ENCODE results near the gene AGPAT1. TPM values are rescaled to one million over a fixed set of nuclear protein-coding genes. Genes with fewer than 3 reads are reported as not detected.

AGPAT1 gene
- total and polyA plus RNA-seq, 2 of the 13 experiments (the other 11 are each of a cell fraction or from before 2014, with no cell fraction given), result 51.3 to 139 TPM

GRCh38 chr6:32153564-32154513 lies 22.0 kb downstream of the AGPAT1 start, which contains the start of gene PPT2 (continued):
- TF ChIP-seq HNF1A (IDR thresholded peaks at IDR 0.05; ENCODE audit: low read depth) (peak; percentile 64; the same call in 1 of the 2 replicates), HNF1A (CRISPR knock-in tag; IDR thresholded peaks at IDR 0.05; ENCODE audit: borderline replicate concordance) (peak; percentile 76), ZNF713 (CRISPR knock-in tag; IDR thresholded peaks at IDR 0.05) (no peak), ARNT (IDR thresholded peaks at IDR 0.05) (no peak), MTF2 (CRISPR knock-in tag; IDR thresholded peaks at IDR 0.05; ENCODE audit: borderline replicate concordance) (no peak; the same call in 1 of the 2 replicates), TEAD3 (CRISPR knock-in tag; optimal IDR thresholded peaks at IDR 0.05; ENCODE audit: borderline replicate concordance) (no peak), TSC22D2 (CRISPR knock-in tag; IDR thresholded peaks at IDR 0.05; ENCODE audit: borderline replicate concordance) (0 out of 2 replicates have a peak, but pooled peaks have one; percentile 18), ETS1 (CRISPR knock-in tag; IDR thresholded peaks at IDR 0.05) (peak; percentile 88; the same call in 1 of the 2 replicates), AGO1 (IDR thresholded peaks at IDR 0.05; ENCODE audit: low read depth, low read length, poor library complexity, severe bottlenecking) (peak; percentile 11), NFYB (CRISPR knock-in tag; IDR thresholded peaks at IDR 0.05) (no peak), SP5 (CRISPR knock-in tag; IDR thresholded peaks at IDR 0.05; ENCODE audit: borderline replicate concordance, low read depth) (peak; percentile 39; the same call in 1 of the 2 replicates), KDM6A (CRISPR knock-in tag; IDR thresholded peaks at IDR 0.05; ENCODE audit: low read depth) (peak; percentile 64; the same call in 1 of the 2 replicates), PBX2 (CRISPR knock-in tag; IDR thresholded peaks at IDR 0.05) (peak; percentile 52; the same call in 1 of the 2 replicates), PBX3 (CRISPR knock-in tag; IDR thresholded peaks at IDR 0.05; ENCODE audit: borderline replicate concordance) (no peak), ATF4 (CRISPR knock-in tag; IDR thresholded peaks at IDR 0.05) (peak in 1 of 2 experiments; percentile 12; a peak in 1 of 4 replicates), SRSF4 (IDR thresholded peaks at IDR 0.05; ENCODE audit: low read depth, low read length, poor library complexity, severe bottlenecking) (no peak), NR1H2 (CRISPR knock-in tag; IDR thresholded peaks at IDR 0.05; ENCODE audit: borderline replicate concordance, low read depth) (no peak), KLF6 (CRISPR knock-in tag; IDR thresholded peaks at IDR 0.05) (peak; percentile 88; the same call in 1 of the 2 replicates), ZFX (CRISPR knock-in tag; IDR thresholded peaks at IDR 0.05; ENCODE audit: low read depth) (peak; percentile 96), POLR2G (IDR thresholded peaks at IDR 0.05; ENCODE audit: low read depth, low read length) (peak; percentile 71)
